Measurements from ENCODE around the gene ARID1B. TPM values are rescaled to one million over a fixed set of nuclear protein-coding genes. Genes with fewer than 3 reads are reported as not detected.

Gene ARID1B
- total RNA-seq, 4 donors from 2014 or later: 25.2 to 103 (median 59.5) TPM

GRCh38 chr6:157207521-157208076 is 430.4 kb downstream of the ARID1B start:
- H3K36me3 ChIP-seq: peaks cover 0 to 67% (median 29%) of the 10 kb centered on the region in 3 donors
- no peak overlapping the region for H3K27ac ChIP-seq
- DNase-seq: no peak
- H3K9me3 ChIP-seq: no peaks in the 10 kb centered on the region
- WGBS, 2 donors: 95 to 96% methylated on average over 9 to 11 of the region's 15 CpGs
- intact Hi-C loops (cut with DNase I): no loop called here
- H3K4me1 ChIP-seq: no peaks in the 10 kb centered on the region
- TF ChIP-seq POLR2A (IDR thresholded peaks at IDR 0.05) (no peak), CTCF (IDR thresholded peaks at IDR 0.05) (no peak)
- H3K27me3 ChIP-seq: no peaks in the 10 kb centered on the region
- H3K4me3 ChIP-seq: no peak overlapping the region

- no peak for DNase-seq
- Histone ChIP-seq H3K9me3 (no peaks in the 10 kb centered on the region), H3K36me3 (peaks cover 0 to 43% (median 15%) of the 10 kb centered on the region in 3 donors), H3K4me1 (no peaks in the 10 kb centered on the region), H3K27ac (no peak overlapping the region), H3K4me3 (no peak overlapping the region), H3K27me3 (no peaks in the 10 kb centered on the region)
- TF ChIP-seq CTCF (IDR thresholded peaks at IDR 0.05) (no peak), POLR2A (IDR thresholded peaks at IDR 0.05) (no peak)
- WGBS, 2 donors: 86 to 88% methylated on average over 10 of the region's 10 CpGs
- intact Hi-C loops (cut with DNase I): no loop called here
These were observed 432.8 kb downstream of the ARID1B start for GRCh38 chr6:157209865-157210530.

- no peaks in the 10 kb centered on the region for H3K9me3 ChIP-seq
- no peak overlapping the region for H3K4me3 ChIP-seq
- H3K36me3 ChIP-seq: peaks cover 0 to 34% (median 15%) of the 10 kb centered on the region in 3 donors
- intact Hi-C loops (cut with DNase I): no loop called here
- H3K27ac ChIP-seq: no peak overlapping the region
- DNase-seq: no peak
- no peak for TF ChIP-seq POLR2A (IDR thresholded peaks at IDR 0.05)
- TF ChIP-seq CTCF (IDR thresholded peaks at IDR 0.05): no peak
- WGBS, 2 donors: 89 to 91% methylated on average over 3 of the region's 3 CpGs
- no peaks in the 10 kb centered on the region for H3K4me1 ChIP-seq
- no peaks in the 10 kb centered on the region for H3K27me3 ChIP-seq
These were observed 433.8 kb downstream of the ARID1B start for GRCh38 chr6:157210954-157211353.

- Histone ChIP-seq H3K27ac (no peak overlapping the region), H3K4me3 (no peak overlapping the region), H3K27me3 (no peaks in the 10 kb centered on the region), H3K9me3 (no peaks in the 10 kb centered on the region), H3K4me1 (no peaks in the 10 kb centered on the region), H3K36me3 (peaks cover 0 to 25% (median 11%) of the 10 kb centered on the region in 3 donors)
- 77 to 81% methylated on average over 10 of the region's 11 CpGs for WGBS, 2 donors
- TF ChIP-seq POLR2A (IDR thresholded peaks at IDR 0.05): no peak
- no peak for TF ChIP-seq CTCF (IDR thresholded peaks at IDR 0.05)
- DNase-seq: no peak
- intact Hi-C loops (cut with DNase I): no loop called here
These were observed 434.7 kb downstream of the ARID1B start for GRCh38 chr6:157211603-157212455.

- TF ChIP-seq CTCF (IDR thresholded peaks at IDR 0.05): no peak
- TF ChIP-seq POLR2A (IDR thresholded peaks at IDR 0.05): no peak
- peaks cover 0 to 2% (median 0%) of the 10 kb centered on the region in 3 donors for H3K4me1 ChIP-seq
- no peak for DNase-seq
- WGBS, 2 donors: 91 to 96% methylated on average over 7 to 9 of the region's 9 CpGs
- H3K36me3 ChIP-seq: peaks cover 0 to 9% (median 0%) of the 10 kb centered on the region in 3 donors
- H3K27me3 ChIP-seq: no peaks in the 10 kb centered on the region
- H3K9me3 ChIP-seq: no peaks in the 10 kb centered on the region
- intact Hi-C loops (cut with DNase I): no loop called here
- no peak overlapping the region for H3K4me3 ChIP-seq
- no peak overlapping the region for H3K27ac ChIP-seq
These were observed 436.2 kb downstream of the ARID1B start for GRCh38 chr6:157213426-157213825.
